GM12891 (cell line): Measurements from ENCODE around the gene AFAP1.

Experiments used
- POLR2A ChIP-seq: IDR thresholded peaks from 2 replicates; pipeline ENCODE4 v1.6.1; 2011; ENCODE audit warnings: low read depth, low read length, control low read depth
- POLR2AphosphoS5 ChIP-seq: IDR thresholded peaks from 2 replicates; pipeline ENCODE4 v1.6.1; 2011; ENCODE audit warnings: low read depth, low read length, control low read depth
- SPI1 ChIP-seq: IDR thresholded peaks from 2 replicates; pipeline ENCODE4 v1.6.1; 2011; ENCODE audit warnings: low read depth, low read length, control low read depth
- TAF1 ChIP-seq: IDR thresholded peaks from 2 replicates; pipeline ENCODE4 v1.6.1; 2011; ENCODE audit warnings: low read depth, low read length, control low read depth

DNA sequence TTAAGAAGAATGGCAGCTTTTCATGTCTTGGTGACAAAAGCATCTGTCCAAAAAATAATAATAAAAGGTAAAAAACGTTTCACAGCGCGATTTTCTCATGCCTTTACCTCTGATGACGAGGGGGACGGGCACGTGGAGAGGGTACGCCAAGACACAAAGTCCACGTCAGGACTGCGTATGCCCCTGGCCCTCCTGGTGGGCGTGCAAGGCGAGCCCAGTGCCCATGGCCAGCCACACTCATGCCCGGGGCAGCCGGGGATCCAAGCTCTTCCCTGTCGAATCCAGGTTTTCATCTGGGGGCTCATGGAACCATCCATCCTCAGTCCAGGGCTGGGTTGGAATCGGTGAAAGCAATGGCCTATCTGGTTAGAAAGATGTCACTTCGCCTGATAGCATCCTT lies 176.6 kb downstream of the AFAP1 start:
- TF ChIP-seq POLR2A: no peak
- TF ChIP-seq TAF1: no peak
- TF ChIP-seq SPI1: no peak
- no peak for TF ChIP-seq POLR2AphosphoS5
